Inflammatory macrophage (primary cell): ENCODE results near the gene JAML.
"Not testable (repeated sequence)": the region's sequence is repeated elsewhere in the genome, so short reads cannot be mapped to it uniquely, and the experiment has no call there.

Experiments used
- DNase-seq, 2 donors: peaks; one replicate each; pipeline ENCODE4 v3.0.0-alpha.2; 2020 to 2022

JAML gene

DNA sequence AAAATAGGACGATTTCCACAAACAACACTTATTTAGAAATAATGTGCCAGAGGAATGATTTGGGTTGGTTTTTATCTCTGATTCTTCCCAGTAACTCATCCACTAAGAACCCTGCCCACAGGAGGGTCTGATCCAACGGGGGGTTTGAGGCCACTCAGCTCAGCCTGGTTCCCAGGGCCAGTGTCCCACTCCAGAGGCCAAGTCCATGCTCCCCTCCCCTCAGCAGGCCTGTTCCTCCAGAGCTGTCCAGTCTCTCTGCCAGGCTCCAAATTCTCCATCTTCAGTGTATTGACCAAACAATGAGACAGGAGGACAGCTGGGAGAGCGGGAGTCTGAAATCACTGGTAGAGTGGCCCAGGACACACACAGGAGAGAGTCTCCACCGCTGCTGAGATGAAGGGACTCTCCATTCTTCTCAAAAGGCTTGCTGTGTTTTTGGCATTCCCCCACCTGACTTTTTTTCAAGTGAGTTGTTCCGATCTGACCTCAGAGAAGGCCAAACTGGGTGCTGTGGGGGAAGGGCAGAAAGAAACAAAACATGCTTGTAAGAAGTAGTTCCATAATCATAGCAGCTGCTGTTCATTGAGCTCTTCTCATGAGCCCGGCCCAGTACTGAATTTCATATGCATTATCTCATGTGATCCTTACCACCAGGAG, 30.8 kb downstream of the JAML start:
- DNase-seq: no peak

GRCh38 chr11:118192817-118193216, 32.0 kb downstream of the JAML start:
- not testable (repeated sequence) for DNase-seq

- not testable (repeated sequence) for DNase-seq
These were observed 33.8 kb downstream of the JAML start for GRCh38 chr11:118190942-118191506.

- DNase-seq: peak; percentile 41 to 70
These were observed 38.3 kb downstream of the JAML start for GRCh38 chr11:118186346-118187107.

DNA sequence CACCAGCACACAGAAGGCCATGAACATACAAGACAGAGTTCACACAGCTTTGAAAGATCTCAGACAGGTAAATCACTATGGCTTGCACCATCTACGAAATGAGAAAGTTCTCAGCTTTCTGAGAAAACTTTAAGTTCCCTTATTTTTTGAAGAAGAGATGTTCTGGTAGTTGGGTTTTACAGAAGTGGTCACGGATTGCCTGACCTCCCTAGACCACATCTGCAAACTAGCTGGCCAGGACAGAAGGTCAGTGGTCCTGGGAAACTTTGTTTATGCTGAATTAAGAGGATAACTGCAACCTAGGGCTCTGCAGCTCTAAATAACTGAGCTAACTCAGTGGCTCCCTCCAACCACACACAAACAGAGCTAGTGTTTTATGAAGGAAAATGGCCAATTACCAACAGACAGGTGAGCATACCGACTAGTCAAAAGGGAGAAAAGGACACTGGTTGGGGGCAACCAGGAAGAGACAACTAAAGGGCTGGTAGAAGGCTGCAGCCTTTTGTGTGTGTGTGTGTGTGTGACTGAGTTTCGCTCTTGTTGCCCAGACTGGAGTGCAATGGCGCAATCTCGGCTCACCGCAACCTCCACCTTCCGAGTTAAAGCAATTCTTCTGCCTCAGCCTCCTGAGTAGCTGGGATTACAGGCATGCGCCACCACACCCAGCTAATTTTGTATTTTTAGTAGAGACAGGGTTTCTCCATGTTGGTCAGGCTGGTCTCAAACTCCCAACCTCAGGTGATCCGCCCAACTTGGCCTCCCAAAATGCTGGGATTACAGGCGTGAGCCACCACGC, 39.8 kb downstream of the JAML start:
- peak; percentile 70 to 83 for DNase-seq

DNA sequence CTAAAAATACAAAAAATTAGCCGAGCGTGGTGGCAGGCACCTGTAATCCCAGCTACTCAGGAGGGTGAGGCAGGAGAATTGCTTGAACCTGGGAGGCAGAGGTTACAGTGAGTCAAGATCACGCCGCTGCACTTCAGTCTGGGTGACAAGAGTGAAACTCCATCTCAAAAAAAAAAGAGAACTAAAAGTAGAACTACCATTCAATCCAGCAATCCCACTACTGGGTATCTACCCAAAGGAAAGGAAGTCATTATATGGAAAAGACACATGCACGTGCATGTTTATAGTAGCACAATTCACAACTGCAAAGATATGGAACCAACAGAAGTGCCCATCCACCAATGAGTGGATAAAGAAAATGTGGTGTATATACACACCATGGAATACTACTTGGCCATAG, 41.1 kb downstream of the JAML start:
- DNase-seq: peak; percentile 56 to 58

DNA sequence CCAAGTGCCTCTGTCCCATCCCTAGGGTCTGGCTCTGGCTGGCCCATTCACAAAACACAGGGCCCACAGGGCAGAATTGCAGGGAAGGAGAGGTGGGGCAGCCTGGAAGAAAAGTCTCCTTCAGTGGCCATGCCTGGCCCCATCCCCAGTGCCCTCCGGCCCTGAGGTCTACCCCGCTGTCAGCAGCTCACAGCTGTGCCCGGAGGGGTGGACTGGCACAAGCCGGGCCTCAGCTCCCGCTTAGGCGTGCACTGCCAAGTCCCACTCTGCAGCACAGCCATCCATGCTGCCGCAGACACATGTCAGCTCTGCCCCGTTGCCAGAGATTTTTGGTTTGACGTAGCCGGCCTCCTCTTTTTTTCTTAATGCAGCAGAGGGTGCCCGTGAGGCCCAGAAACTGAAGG, 44.5 kb downstream of the JAML start:
- peak in 1 of 2 donors; percentile 24 for DNase-seq

DNA sequence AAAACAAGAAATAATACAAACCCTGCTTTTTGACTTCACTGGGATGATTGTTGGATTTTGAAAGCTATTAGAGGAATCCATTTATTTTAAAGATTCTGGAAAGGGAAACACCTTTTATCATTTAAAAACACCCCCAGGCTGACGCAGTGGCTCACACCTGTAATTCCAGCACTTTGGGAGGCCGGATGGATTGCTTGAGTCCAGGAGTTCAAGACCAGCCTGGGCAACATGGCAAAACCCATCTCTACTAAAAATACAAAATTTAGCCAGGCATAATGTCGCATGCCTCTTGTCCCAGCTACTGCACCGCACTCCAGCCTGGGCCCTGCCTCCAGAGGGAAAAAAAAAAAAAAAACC, 48.1 kb downstream of the JAML start:
- DNase-seq: no peak

GRCh38 chr11:118175993-118176777, 48.6 kb downstream of the JAML start, which contains the start of gene SCN2B:
TSS of gene SCN2B (minus strand) at chr11:118176639. CDS start at chr11:118176431, 208 bp downstream.
- no peak for DNase-seq

GRCh38 chr11:118175031-118175992, 49.5 kb downstream of the JAML start:
- DNase-seq: peak; percentile 20 to 22

GRCh38 chr11:118174006-118174567, 50.7 kb downstream of the JAML start:
- DNase-seq: no peak

- DNase-seq: no peak
These were observed 52.5 kb downstream of the JAML start for GRCh38 chr11:118172356-118172755.

DNA sequence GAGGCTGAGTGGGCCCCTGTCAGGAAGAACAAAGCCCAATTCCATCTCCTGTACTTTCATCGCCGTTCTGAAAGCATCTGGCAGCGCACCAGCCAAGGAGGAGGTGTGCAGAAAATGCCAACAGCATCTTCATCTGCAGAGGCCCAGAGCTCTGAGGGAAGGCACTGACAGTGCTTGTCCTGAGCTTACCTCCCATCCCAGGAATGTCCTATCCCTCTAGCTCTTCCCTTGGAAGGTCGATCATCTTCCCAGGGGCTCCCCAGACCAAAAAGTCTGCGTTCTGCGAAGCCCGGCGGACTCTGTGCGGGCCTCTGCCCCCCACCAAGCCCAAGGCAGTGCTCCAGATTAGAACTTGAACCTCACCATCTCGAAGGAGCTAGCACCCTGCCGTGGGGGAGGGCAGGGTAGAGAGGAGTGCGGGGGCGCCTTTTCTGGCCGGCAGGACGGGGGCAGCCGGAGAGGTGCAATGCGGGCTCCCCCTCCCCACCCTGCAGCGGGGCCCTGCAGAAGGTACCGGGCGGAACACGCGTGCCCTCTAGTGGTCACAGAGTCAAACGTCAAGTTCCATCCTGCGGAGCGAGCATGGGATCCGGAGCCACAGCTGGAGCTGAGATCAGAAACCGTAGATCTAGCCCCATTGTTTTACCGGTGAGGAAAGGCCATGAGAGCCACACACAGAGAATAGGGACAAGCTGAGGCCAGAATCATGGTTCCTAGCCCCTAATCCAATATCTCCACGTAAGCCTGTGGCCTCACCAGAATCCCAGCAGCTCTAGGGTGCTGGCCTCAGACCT, 53.3 kb downstream of the JAML start:
- peak; percentile 61 to 67 for DNase-seq

DNA sequence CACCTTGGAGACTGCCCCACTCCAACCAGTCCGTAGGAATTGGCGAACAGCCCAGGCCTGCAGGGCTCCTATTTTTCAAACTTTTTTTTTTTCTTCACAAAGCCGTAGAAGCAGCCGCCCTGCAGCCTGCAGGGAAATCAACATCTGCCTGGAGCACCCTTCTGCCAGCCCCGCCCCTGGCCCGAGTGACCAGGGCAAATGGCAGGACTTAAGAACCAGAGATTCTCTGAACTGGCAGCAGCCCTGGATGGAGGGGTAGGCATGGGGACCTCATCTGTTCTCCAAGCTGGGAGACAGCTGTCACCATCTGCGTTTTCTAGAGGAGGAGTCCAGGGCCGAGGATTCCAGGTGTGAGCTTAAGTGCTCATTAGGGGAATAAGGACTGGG, 53.9 kb downstream of the JAML start:
- DNase-seq: no peak

DNA sequence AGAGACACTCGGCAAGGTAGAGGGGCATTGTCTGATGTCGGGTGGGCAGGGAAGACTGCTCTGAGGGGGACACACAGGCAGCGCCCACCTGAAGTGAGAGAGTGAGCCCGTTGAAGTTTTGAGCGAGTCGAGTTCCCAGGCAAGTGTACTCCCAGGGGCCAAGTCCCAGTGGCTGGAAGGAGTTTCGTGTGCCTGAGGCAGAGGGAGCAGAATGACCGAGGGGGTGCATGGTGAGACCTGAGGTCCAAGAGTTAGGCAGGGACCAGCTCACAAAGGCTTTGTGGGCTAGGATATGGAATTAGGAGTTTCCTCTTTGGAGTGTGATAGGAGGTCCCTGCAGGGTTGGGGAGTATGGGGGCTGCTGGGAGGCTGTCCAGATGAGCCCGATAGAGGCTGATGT, 54.6 kb downstream of the JAML start:
- DNase-seq: no peak

DNA sequence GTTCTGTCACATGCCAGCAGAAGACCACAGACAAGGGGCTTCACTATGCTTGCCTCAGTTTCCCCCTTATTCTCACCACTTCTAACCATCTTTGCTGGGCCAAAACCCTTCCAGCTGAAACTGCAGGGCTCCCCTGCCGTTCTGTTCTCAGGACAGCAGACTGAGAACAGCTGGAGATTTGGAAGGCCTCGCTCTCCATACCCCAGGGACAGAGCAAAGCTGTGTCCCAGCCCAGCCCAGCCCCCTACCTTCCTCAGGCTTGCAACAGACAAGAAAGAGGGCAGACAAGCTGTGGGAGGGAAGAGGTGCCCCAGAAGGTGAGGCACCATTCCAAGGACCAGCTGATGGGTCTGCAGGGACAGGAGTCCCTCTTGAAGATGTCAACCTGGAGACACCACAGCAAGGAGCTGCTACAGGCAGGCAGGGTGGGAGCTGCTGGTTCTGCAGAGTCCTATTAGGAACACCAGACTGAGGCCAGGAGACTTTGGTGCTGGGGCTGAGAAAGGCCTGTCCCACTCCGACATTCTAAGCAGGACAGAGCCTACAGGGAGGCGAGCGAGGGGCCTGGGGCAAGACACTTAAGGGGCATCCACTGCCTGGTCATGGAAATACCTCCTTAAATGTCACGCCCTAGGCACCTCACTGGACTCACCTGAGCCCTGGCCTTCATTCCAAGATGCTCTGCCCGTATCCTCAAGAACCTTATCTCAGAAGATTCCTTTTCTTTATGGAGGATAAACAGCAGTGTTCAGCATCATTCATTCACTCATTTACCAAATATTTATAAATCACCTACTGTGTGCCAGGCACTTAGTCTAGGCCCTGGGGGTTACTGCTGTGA, 55.3 kb downstream of the JAML start:
- DNase-seq: no peak

GRCh38 chr11:118168751-118169150, 56.1 kb downstream of the JAML start:
- no peak for DNase-seq

DNA sequence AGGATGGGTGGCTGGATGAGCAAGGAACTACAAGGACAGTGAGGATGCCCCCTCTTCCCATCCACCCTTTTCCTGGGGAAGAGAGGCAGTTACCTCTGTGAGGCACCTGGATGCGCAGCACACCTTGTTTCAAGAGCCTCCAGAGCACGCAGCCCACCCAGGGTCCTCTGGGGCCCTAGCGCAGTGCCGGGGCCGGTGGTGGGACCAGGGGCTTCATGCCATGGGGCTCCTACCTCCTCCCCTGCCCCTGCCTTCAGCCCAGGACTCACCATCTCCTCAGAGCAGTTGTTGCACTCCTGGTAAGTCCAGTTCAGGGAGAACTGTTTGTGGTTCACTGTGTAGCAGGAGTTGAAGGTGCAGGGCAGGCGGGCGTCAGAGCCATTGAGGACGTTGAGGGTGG, 56.5 kb downstream of the JAML start:
- no peak for DNase-seq

DNA sequence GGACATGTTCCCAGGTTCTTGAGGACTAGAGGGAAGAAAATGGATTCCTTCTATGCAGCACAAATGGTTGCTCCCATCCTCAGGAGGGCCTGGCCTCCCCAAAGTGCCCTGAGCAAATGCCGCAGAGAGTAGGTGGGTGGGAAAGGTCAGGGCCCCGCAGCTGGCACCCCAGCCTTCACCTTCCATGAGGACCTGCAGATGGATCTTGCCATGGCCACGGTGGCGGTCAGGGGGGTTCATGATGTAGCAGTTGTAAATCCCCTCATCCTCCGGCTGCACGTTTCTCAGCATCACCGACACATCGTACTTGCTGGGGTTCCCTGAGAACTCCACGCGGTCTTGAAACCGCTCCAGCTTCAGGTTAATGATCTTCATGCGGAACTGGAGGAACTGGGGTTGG, 56.9 kb downstream of the JAML start:
- no peak for DNase-seq
